ENCODE measurements around the gene RAB14.

The RAB14 gene

DNA sequence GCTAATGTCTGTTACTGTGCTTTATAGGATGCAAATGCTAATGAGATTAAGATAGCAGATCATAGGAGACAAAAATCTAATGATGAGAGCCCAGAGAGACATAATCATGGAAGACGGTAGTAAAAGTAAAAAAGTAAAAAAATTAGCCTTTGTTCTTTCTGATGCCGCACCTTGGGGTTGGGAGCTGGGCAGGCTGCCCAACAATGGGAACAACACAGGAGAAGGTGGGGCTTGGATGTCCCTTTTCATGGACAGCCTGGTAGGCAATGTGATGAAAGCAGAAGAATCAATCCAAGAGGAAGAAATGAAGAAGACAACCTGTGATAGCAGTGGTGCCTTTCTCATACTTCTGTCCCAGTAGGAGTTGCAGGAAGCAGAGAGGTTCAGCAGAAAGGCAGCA, 57.2 kb downstream of the RAB14 start:
- H3K79me2 ChIP-seq (ENCODE audit: low read length), result no peaks in the 10 kb centered on the region
- H3K27me3 ChIP-seq (ENCODE audit: low read depth, low read length), result no peaks in the 10 kb centered on the region
- TF ChIP-seq EZH2phosphoT487 (IDR thresholded peaks at IDR 0.05; ENCODE audit: low read depth), result no peak
- TF ChIP-seq, protein P1, sequence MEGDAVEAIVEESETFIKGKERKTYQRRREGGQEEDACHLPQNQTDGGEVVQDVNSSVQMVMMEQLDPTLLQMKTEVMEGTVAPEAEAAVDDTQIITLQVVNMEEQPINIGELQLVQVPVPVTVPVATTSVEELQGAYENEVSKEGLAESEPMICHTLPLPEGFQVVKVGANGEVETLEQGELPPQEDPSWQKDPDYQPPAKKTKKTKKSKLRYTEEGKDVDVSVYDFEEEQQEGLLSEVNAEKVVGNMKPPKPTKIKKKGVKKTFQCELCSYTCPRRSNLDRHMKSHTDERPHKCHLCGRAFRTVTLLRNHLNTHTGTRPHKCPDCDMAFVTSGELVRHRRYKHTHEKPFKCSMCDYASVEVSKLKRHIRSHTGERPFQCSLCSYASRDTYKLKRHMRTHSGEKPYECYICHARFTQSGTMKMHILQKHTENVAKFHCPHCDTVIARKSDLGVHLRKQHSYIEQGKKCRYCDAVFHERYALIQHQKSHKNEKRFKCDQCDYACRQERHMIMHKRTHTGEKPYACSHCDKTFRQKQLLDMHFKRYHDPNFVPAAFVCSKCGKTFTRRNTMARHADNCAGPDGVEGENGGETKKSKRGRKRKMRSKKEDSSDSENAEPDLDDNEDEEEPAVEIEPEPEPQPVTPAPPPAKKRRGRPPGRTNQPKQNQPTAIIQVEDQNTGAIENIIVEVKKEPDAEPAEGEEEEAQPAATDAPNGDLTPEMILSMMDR (IDR thresholded peaks at IDR 0.05; ENCODE audit: low read depth, low read length), result no peak
- peaks cover 87% of the 10 kb centered on the region for H3K36me3 ChIP-seq (replicated peaks; ENCODE audit: low read depth, low read length)
- no peaks in the 10 kb centered on the region for H4K20me1 ChIP-seq (ENCODE audit: insufficient read depth, low read length)
- no peak overlapping the region for H3K27ac ChIP-seq (ENCODE audit: low read length)
- no peaks in the 10 kb centered on the region for H3K9me3 ChIP-seq (ENCODE audit: insufficient read depth, low read length)
- H2AFZ ChIP-seq (ENCODE audit: low read depth, low read length), result no peak overlapping the region
- peaks cover 25% of the 10 kb centered on the region for H3K4me1 ChIP-seq (ENCODE audit: low read length)
- H3K4me2 ChIP-seq (ENCODE audit: low read length), result no peak overlapping the region
- no peak overlapping the region for H3K4me3 ChIP-seq (ENCODE audit: low read length)
- no peak overlapping the region for H3K9ac ChIP-seq (ENCODE audit: low read length)

DNA sequence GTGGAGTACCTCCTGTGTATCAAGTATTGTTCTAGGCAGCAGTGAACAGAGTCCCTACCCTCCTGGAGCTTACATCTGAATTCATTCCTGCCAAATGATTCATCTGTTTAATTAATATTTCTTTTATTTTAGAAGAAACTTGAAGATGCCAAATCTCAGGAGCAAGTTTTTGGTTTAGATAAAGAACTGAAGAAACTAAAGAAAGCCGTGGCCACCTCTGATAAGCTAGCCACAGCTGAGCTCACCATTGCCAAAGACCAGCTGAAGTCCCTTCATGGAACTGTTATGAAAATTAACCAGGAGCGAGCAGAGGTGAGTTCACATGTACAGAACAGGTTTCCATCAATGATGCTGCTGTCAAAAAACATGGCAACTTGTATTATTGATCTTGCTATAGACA, 57.9 kb downstream of the RAB14 start:
- Histone ChIP-seq H3K36me3 (replicated peaks; ENCODE audit: low read depth, low read length) (peaks cover 90% of the 10 kb centered on the region), H3K27me3 (ENCODE audit: low read depth, low read length) (no peaks in the 10 kb centered on the region), H2AFZ (ENCODE audit: low read depth, low read length) (no peak overlapping the region), H3K4me3 (ENCODE audit: low read length) (no peak overlapping the region), H3K9me3 (ENCODE audit: insufficient read depth, low read length) (no peaks in the 10 kb centered on the region), H3K79me2 (ENCODE audit: low read length) (no peaks in the 10 kb centered on the region), H3K4me2 (ENCODE audit: low read length) (no peak overlapping the region), H4K20me1 (ENCODE audit: insufficient read depth, low read length) (no peaks in the 10 kb centered on the region), H3K9ac (ENCODE audit: low read length) (no peak overlapping the region), H3K27ac (ENCODE audit: low read length) (no peak overlapping the region), H3K4me1 (ENCODE audit: low read length) (peaks cover 29% of the 10 kb centered on the region)
- TF ChIP-seq, protein P1 (IDR thresholded peaks at IDR 0.05; ENCODE audit: low read depth, low read length), result no peak
- TF ChIP-seq EZH2phosphoT487 (IDR thresholded peaks at IDR 0.05; ENCODE audit: low read depth), result no peak

DNA sequence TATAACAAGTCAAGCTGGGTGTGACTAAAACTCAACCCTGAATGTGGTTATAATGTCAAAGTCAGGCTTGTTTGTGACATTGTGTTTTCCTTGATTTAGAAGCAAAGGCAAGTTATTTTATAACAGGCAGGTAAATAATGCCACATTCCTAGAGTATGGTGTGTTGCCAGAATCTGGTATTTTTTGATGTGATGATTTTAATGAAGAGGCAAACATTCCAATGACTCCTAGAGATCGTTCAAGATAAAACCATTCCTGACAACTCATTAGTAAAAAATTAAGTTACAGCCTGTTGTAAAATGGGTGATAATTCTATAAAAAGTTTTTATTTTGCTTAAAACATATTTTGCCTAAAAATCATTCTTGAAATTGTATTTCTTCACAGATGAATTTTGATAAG, 60.0 kb downstream of the RAB14 start:
- no peak overlapping the region for H2AFZ ChIP-seq (ENCODE audit: low read depth, low read length)
- H3K4me1 ChIP-seq (ENCODE audit: low read length), result peaks cover 29% of the 10 kb centered on the region
- no peak overlapping the region for H3K4me2 ChIP-seq (ENCODE audit: low read length)
- no peaks in the 10 kb centered on the region for H3K27me3 ChIP-seq (ENCODE audit: low read depth, low read length)
- H4K20me1 ChIP-seq (ENCODE audit: insufficient read depth, low read length), result no peaks in the 10 kb centered on the region
- TF ChIP-seq, protein P1 (IDR thresholded peaks at IDR 0.05; ENCODE audit: low read depth, low read length), result no peak
- no peak for TF ChIP-seq EZH2phosphoT487 (IDR thresholded peaks at IDR 0.05; ENCODE audit: low read depth)
- no peaks in the 10 kb centered on the region for H3K9me3 ChIP-seq (ENCODE audit: insufficient read depth, low read length)
- no peak overlapping the region for H3K27ac ChIP-seq (ENCODE audit: low read length)
- peaks cover 85% of the 10 kb centered on the region for H3K36me3 ChIP-seq (replicated peaks; ENCODE audit: low read depth, low read length)
- no peaks in the 10 kb centered on the region for H3K79me2 ChIP-seq (ENCODE audit: low read length)
- no peak overlapping the region for H3K4me3 ChIP-seq (ENCODE audit: low read length)
- no peak overlapping the region for H3K9ac ChIP-seq (ENCODE audit: low read length)

DNA sequence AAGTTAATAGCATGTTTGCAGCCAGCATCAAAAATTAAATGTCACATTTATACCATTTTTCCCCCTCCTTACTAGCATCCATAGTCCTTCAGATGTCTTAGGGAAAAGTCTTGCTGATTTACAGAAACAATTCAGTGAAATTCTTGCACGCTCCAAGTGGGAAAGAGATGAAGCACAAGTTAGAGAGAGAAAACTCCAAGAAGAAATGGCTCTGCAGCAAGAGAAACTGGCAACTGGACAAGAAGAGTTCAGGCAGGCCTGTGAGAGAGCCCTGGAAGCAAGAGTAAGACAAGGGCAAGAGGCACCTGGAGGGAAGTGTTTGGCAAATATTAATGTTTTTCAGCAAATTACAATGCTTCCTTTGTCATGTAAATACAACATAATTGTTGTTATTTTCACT, 60.4 kb downstream of the RAB14 start:
- H3K36me3 ChIP-seq (replicated peaks; ENCODE audit: low read depth, low read length), result peaks cover 85% of the 10 kb centered on the region
- no peak overlapping the region for H3K4me2 ChIP-seq (ENCODE audit: low read length)
- H3K79me2 ChIP-seq (ENCODE audit: low read length), result no peaks in the 10 kb centered on the region

More for the DNA sequence above, 60.4 kb downstream of the RAB14 start:
- no peak for TF ChIP-seq EZH2phosphoT487 (IDR thresholded peaks at IDR 0.05; ENCODE audit: low read depth)
- TF ChIP-seq, protein P1 (IDR thresholded peaks at IDR 0.05; ENCODE audit: low read depth, low read length), result no peak
- no peak overlapping the region for H3K27ac ChIP-seq (ENCODE audit: low read length)
- no peak overlapping the region for H3K4me3 ChIP-seq (ENCODE audit: low read length)
- no peak overlapping the region for H3K9ac ChIP-seq (ENCODE audit: low read length)
- H3K4me1 ChIP-seq (ENCODE audit: low read length), result peaks cover 26% of the 10 kb centered on the region
- H3K9me3 ChIP-seq (ENCODE audit: insufficient read depth, low read length), result no peaks in the 10 kb centered on the region
- H3K27me3 ChIP-seq (ENCODE audit: low read depth, low read length), result no peaks in the 10 kb centered on the region
- H2AFZ ChIP-seq (ENCODE audit: low read depth, low read length), result no peak overlapping the region
- H4K20me1 ChIP-seq (ENCODE audit: insufficient read depth, low read length), result no peaks in the 10 kb centered on the region

Data from OCI-LY3 (cell line).